MG63 (cell line): ENCODE data around the gene AAR2. TPM values are rescaled to one million over a fixed set of nuclear protein-coding genes. Genes with fewer than 3 reads are reported as not detected.

Experiments
- DNase-seq: peaks from one replicate; pipeline ENCODE4 v3.0.0-alpha.2; 2020
- H3K27me3 ChIP-seq: fragments of 250-450 bp; sonication (Bioruptor Pico); 2 replicates; pipeline ENCODE4 v1.5.1; 2020; ENCODE audit warnings: mild to moderate bottlenecking, moderate library complexity
- H3K36me3 ChIP-seq: fragments of 250-450 bp; sonication (Bioruptor Pico); 2 replicates; pipeline ENCODE4 v1.5.1; 2020; ENCODE audit warnings: mild to moderate bottlenecking, moderate library complexity
- H3K4me3 ChIP-seq: fragments of 250-450 bp; sonication (Bioruptor Pico); 2 replicates; pipeline ENCODE4 v1.5.1; 2020; ENCODE audit warnings: mild to moderate bottlenecking, moderate library complexity
- H3K9me3 ChIP-seq: fragments of 250-450 bp; sonication (Bioruptor Pico); 2 replicates; pipeline ENCODE4 v1.5.1; 2020; ENCODE audit warnings: mild to moderate bottlenecking, moderate library complexity
- total RNA-seq: library from RNA; depleted of rRNA; stranded (reverse); fragments of >200 nt; shearing (Covaris generic); gene quantifications from 2 replicates; pipeline ENCODE4 v1.2.3, GENCODE V29; 2014; ENCODE audit warnings: low replicate concordance; rRNA removed

Gene AAR2
- total RNA-seq, 1 experiment from 2014 or later: 59.0 TPM

DNA sequence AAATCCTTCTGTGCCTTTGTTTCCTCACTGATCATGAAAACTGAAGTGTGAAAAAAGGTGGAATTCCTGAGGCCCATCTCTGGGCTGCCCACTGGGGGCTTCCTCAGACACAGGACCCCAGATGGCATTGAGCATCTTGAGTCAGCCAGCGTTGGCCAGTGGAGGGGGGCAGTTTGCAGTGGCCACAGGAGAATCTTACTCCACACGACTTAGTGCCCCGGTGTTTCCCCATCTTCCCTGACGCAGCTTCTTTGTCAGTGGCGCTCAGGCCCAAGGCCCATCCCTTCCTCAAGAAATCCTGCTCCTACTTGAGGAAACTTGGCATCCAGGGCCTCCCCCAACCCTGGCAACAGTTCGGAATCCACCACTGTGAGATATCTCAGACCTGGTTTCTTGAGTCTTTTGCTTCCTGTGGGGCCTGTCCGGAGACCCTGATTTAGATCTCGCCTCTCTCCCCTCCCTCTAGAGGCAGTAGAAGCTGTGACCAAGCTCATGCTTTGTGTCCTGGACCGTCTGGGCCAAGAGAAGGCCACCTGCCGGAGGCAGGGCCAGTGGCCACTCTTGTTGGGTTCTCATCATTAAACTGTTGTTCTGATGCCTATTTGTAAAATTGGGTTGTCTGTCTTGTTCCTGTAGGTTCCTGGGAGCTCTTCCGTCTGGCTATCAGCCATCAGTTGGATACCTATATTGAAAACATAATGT, 49.6 kb downstream of the AAR2 start:
- no peak for DNase-seq
- H3K27me3 ChIP-seq: peaks cover 69% of the 10 kb centered on the region
- no peaks in the 10 kb centered on the region for H3K36me3 ChIP-seq

GRCh38 chr20:36297656-36298055, 61.4 kb downstream of the AAR2 start:
- Histone ChIP-seq H3K36me3 (no peaks in the 10 kb centered on the region), H3K27me3 (peaks cover 51% of the 10 kb centered on the region), H3K9me3 (no peaks in the 10 kb centered on the region), H3K4me3 (no peak overlapping the region)
- DNase-seq: no peak

More for the DNA sequence above, 49.6 kb downstream of the AAR2 start:
- Histone ChIP-seq H3K4me3 (no peak overlapping the region), H3K9me3 (peaks cover 3% of the 10 kb centered on the region; the same call in 1 of the 2 replicates)

GRCh38 chr20:36298061-36298460, 61.8 kb downstream of the AAR2 start:
- DNase-seq: no peak
- Histone ChIP-seq H3K27me3 (peaks cover 54% of the 10 kb centered on the region), H3K4me3 (no peak overlapping the region), H3K36me3 (no peaks in the 10 kb centered on the region), H3K9me3 (no peaks in the 10 kb centered on the region)

DNA sequence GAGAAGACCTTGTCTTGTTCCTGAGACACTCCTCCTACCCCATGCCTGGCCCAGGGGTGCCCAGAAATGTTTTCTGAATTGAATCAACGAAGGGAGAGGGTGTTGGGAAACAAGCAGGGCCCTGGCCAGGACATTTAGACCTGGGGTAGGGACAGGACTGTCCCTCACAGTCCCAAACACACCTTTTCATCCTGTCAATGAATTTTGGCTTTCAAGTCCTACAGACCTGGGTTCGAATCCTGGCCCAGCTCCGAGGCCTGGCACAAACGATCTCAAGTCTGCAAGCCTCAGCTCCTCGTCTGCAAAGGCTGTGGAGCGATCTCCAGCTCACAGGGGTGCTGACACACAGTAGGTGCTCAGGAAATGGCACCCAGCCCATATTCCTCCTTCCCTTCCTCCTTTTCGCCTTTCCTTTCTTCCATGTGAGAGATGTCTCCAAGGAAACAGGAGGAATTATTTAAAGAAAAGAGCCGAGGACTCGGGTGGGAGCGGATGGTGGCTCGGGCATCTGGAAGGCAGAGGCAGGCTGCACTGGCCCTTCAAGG, 62.6 kb downstream of the AAR2 start:
- no peaks in the 10 kb centered on the region for H3K9me3 ChIP-seq
- no peak overlapping the region for H3K4me3 ChIP-seq
- DNase-seq: no peak
- H3K27me3 ChIP-seq: peaks cover 58% of the 10 kb centered on the region
- no peaks in the 10 kb centered on the region for H3K36me3 ChIP-seq

GRCh38 chr20:36299459-36299858, 63.2 kb downstream of the AAR2 start:
- no peak overlapping the region for H3K4me3 ChIP-seq
- H3K27me3 ChIP-seq: peaks cover 61% of the 10 kb centered on the region
- DNase-seq: no peak
- H3K36me3 ChIP-seq: no peaks in the 10 kb centered on the region
- no peaks in the 10 kb centered on the region for H3K9me3 ChIP-seq

DNA sequence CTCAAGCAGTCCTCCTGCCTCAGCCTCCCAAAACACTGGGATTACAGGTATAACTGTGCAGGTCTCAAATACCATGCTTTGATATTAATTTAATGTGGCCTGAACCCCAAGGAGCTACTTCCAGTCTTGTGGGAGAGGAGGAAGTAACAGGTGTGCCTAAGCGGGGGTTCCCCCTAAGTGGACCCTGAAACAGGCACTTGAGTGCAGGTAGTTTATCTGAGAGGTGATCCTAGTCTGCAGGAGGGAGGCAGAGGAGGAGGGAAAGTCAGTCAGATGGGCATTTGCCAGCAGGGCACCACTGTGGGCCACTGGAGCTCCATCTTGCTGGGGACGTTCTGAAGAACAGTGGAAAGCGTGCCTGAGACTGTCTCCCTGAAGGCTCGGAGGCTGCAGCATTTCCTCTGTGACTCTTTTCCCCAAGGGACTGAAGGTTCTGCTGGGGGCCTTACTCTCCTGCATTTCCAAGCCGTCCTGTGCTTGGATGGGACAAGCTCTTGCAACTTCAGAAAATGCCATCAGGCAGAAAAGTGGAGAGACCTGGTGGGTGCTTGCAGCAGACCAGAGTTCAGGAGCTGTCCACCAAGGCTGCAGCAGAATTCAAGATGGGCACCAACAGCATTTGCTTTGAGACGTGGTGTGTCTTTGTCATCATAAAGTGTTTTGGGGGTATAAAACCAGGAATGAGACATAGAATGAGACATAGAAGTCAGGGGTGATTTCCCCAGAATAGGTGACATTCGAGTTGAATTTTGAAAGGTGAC, 65.3 kb downstream of the AAR2 start:
- peaks cover 61% of the 10 kb centered on the region for H3K27me3 ChIP-seq
- no peaks in the 10 kb centered on the region for H3K9me3 ChIP-seq
- no peak for DNase-seq
- H3K4me3 ChIP-seq: no peak overlapping the region
- H3K36me3 ChIP-seq: no peaks in the 10 kb centered on the region

GRCh38 chr20:36303020-36303595, 66.8 kb downstream of the AAR2 start:
- DNase-seq: no peak
- no peak overlapping the region for H3K4me3 ChIP-seq
- H3K9me3 ChIP-seq: no peaks in the 10 kb centered on the region
- peaks cover 67% of the 10 kb centered on the region for H3K27me3 ChIP-seq
- H3K36me3 ChIP-seq: no peaks in the 10 kb centered on the region

DNA sequence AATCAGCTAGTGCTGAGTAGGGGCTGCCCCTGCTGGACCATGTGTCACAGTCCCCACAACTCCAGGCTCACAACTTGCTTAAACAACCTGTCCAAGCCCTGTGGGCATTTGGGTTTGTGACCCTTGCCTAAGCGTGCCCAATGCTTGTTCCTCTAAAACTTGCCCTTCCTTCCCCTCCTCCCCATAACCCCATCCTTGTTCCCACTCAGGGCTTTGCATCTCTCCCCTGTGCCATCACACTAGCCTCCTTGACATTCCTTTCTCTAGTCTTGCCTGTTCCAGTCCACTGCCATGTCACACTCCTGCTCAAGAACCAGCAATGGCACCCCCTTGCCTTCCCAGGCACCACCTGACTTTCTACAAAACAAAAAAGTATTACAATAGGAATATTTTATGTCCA, 67.6 kb downstream of the AAR2 start:
- Histone ChIP-seq H3K36me3 (no peaks in the 10 kb centered on the region), H3K9me3 (no peaks in the 10 kb centered on the region), H3K4me3 (no peak overlapping the region), H3K27me3 (peaks cover 70% of the 10 kb centered on the region)
- DNase-seq: no peak

GRCh38 chr20:36304786-36305495, 68.7 kb downstream of the AAR2 start:
- Histone ChIP-seq H3K9me3 (no peaks in the 10 kb centered on the region), H3K4me3 (no peak overlapping the region), H3K36me3 (no peaks in the 10 kb centered on the region), H3K27me3 (peaks cover 78% of the 10 kb centered on the region)
- no peak for DNase-seq

DNA sequence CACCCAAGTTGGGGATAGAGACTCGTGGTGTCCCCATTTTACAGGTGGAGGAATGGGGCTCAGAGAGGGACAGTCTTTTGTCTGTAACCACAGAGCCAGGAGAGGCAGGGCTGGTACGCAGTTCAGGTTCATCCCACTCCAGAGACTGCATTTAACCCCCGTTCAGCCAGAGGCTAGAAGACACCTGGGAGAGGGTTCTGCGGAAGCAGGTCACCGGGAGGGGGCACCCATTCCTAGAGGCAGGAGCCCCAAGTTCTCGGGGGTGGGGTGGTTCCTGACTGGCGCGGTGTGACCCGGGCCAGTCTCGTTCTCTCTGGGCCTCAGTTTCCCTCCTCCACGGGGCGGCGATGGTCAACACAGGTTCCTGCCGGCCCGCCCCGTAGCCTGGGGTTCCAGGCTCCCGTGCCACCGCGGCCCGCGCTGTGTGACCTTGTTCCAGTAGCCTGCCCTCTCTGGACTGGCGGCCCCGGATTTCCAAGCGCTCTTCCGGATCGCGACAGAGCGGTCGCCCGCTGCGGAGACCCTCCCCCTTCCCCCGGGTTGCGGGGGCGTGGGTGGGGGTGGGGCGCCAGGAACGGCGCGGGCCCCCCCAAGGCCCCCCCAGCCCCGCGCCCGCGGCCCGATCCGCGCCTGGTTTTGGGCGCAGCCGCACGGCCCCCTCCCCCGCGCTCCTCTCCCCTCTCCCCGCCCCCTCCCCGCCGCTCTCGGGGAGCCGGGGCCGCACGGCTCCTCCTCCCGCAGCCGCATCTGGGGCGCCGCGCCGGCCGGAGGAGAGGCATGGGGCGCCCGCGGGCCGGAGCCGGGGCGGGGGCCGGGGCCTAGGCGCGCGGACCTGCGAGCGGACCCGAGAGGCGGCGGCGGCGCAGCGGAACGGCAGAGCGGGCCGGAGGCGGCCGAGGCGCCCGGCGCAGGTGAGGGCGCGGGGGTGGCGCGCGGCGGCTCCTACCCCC, 69.6 kb downstream of the AAR2 start, which contains the start of gene DLGAP4:
Gene DLGAP4 (plus strand): TSS at position 738 of the 950 bp plus-strand sequence. CDS start 125,379 bp downstream, outside the sequence.
- H3K9me3 ChIP-seq: no peaks in the 10 kb centered on the region
- no peak for DNase-seq
- H3K36me3 ChIP-seq: no peaks in the 10 kb centered on the region
- H3K4me3 ChIP-seq: no peak within 1 kb of the TSS
- H3K27me3 ChIP-seq: peaks cover 77% of the 10 kb centered on the region

Other genes with a start within 250 kb of the AAR2 start
- gene EPB41L1, start 81.7 kb upstream of the AAR2 start, total RNA-seq: 11.7 and 22.9 TPM in 2 replicates
- 0.57 and 12.0 TPM in 2 replicates for gene DLGAP4, start 69.9 kb downstream of the AAR2 start, total RNA-seq